GM21529 (cell line): ENCODE results near the gene GUF1.
"Not testable (repeated sequence)": the region's sequence is repeated elsewhere in the genome, so short reads cannot be mapped to it uniquely, and the experiment has no call there.

Source experiments
- ATAC-seq: cut with Tn5 transposase; IDR thresholded peaks from one replicate; pipeline ENCODE4 v1.9.1; 2021; ENCODE audit not compliant: unreplicated experiment

The GUF1 gene

GRCh38 chr4:44700427-44700826 is 22.2 kb downstream of the GUF1 start:
- ATAC-seq, result no peak

- no peak for ATAC-seq
Measured at GRCh38 chr4:44701037-44701436, 22.8 kb downstream of the GUF1 start.

GRCh38 chr4:44704673-44705072 is 26.5 kb downstream of the GUF1 start:
- ATAC-seq, result no peak

- ATAC-seq, result no peak
Measured at GRCh38 chr4:44713125-44713524, 34.9 kb downstream of the GUF1 start.

GRCh38 chr4:44716597-44716996 is 38.4 kb downstream of the GUF1 start:
- no peak for ATAC-seq

GRCh38 chr4:44720371-44720770 is 42.2 kb downstream of the GUF1 start:
- ATAC-seq, result no peak

GRCh38 chr4:44722001-44722400 is 43.8 kb downstream of the GUF1 start:
- ATAC-seq, result no peak

- no peak for ATAC-seq
Measured at GRCh38 chr4:44725166-44725565, 46.9 kb downstream of the GUF1 start.

- ATAC-seq, result no peak
Measured at GRCh38 chr4:44725726-44726037, 47.5 kb downstream of the GUF1 start.

GRCh38 chr4:44726038-44726871 is 48.0 kb downstream of the GUF1 start, which contains the start of gene GNPDA2:
GNPDA2 (minus strand) TSS chr4:44726556; CDS start chr4:44722207, 4,349 bp downstream.
- peak; percentile 91 for ATAC-seq

GRCh38 chr4:44727471-44727870 is 49.3 kb downstream of the GUF1 start:
- no peak for ATAC-seq

GRCh38 chr4:44728694-44729093 is 50.5 kb downstream of the GUF1 start:
- not testable (repeated sequence) for ATAC-seq

GRCh38 chr4:44736900-44737299 is 58.7 kb downstream of the GUF1 start:
- ATAC-seq, result no peak

- peak; percentile 76 for ATAC-seq
Measured at GRCh38 chr4:44738615-44739014, 60.4 kb downstream of the GUF1 start.

- ATAC-seq, result no peak
Measured at GRCh38 chr4:44740201-44740600, 62.0 kb downstream of the GUF1 start.
